ENCODE measurements around the gene GRB10. TPM values are rescaled to one million over a fixed set of nuclear protein-coding genes. Genes with fewer than 3 reads are reported as not detected.

The GRB10 gene
- total RNA-seq, 1 donor from 2014 or later: 33.9 TPM

GRCh38 chr7:50633414-50633710 lies 149.3 kb downstream of the GRB10 start:
- Histone ChIP-seq H3K27ac (no peak overlapping the region), H3K4me3 (no peak overlapping the region), H3K9me3 (ENCODE audit: low read depth) (peaks cover 10% of the 10 kb centered on the region), H3K79me2 (ENCODE audit: low read depth) (peaks cover 14% of the 10 kb centered on the region), H3K4me2 (no peak overlapping the region), H3K4me1 (peaks cover 5% of the 10 kb centered on the region), H3K9ac (no peak overlapping the region), H3K27me3 (no peaks in the 10 kb centered on the region), H4K20me1 (ENCODE audit: low read depth) (no peaks in the 10 kb centered on the region), H2AFZ (replicated peaks) (no peak overlapping the region), H3F3A (ENCODE audit: low read depth) (no peaks in the 10 kb centered on the region), H3K36me3 (no peaks in the 10 kb centered on the region)
- DNase-seq (ENCODE audit: low spot score): no peak
- no peak overlapping the region for H3K27ac Mint-ChIP-seq
- H3K9me3 Mint-ChIP-seq: peaks cover 39% of the 10 kb centered on the region
- TF ChIP-seq EZH2 (IDR thresholded peaks at IDR 0.05): no peak
- TF ChIP-seq CTCF (IDR thresholded peaks at IDR 0.05): no peak
- TF ChIP-seq EZH2phosphoT487 (IDR thresholded peaks at IDR 0.05): no peak
- peaks cover 35% of the 10 kb centered on the region for H3K36me3 Mint-ChIP-seq
- peaks cover 18% of the 10 kb centered on the region for H3K4me1 Mint-ChIP-seq
- H3K4me3 Mint-ChIP-seq: no peak overlapping the region
- no peaks in the 10 kb centered on the region for H3K27me3 Mint-ChIP-seq (ENCODE audit: insufficient read depth, low read depth)

GRCh38 chr7:50632561-50633413 lies 149.9 kb downstream of the GRB10 start:
- Histone ChIP-seq H3K79me2 (ENCODE audit: low read depth) (peaks cover 14% of the 10 kb centered on the region), H3K9ac (no peak overlapping the region)
- peaks cover 24% of the 10 kb centered on the region for H3K4me1 Mint-ChIP-seq

GRCh38 chr7:50631639-50632038 lies 151.1 kb downstream of the GRB10 start:
- H3K27me3 Mint-ChIP-seq (ENCODE audit: insufficient read depth, low read depth): no peaks in the 10 kb centered on the region
- Histone ChIP-seq H3F3A (ENCODE audit: low read depth) (no peaks in the 10 kb centered on the region), H3K79me2 (ENCODE audit: low read depth) (peaks cover 14% of the 10 kb centered on the region), H2AFZ (replicated peaks) (no peak overlapping the region), H4K20me1 (ENCODE audit: low read depth) (no peaks in the 10 kb centered on the region), H3K36me3 (no peaks in the 10 kb centered on the region), H3K9me3 (ENCODE audit: low read depth) (peaks cover 10% of the 10 kb centered on the region), H3K4me3 (no peak overlapping the region), H3K4me2 (no peak overlapping the region), H3K9ac (no peak overlapping the region), H3K27ac (no peak overlapping the region), H3K4me1 (peaks cover 10% of the 10 kb centered on the region), H3K27me3 (no peaks in the 10 kb centered on the region)
- H3K4me1 Mint-ChIP-seq: peaks cover 25% of the 10 kb centered on the region
- no peak for DNase-seq (ENCODE audit: low spot score)
- no peak overlapping the region for H3K4me3 Mint-ChIP-seq
- no peak overlapping the region for H3K27ac Mint-ChIP-seq
- peaks cover 27% of the 10 kb centered on the region for H3K36me3 Mint-ChIP-seq
- no peak for TF ChIP-seq EZH2 (IDR thresholded peaks at IDR 0.05)
- TF ChIP-seq EZH2phosphoT487 (IDR thresholded peaks at IDR 0.05): no peak
- no peak for TF ChIP-seq CTCF (IDR thresholded peaks at IDR 0.05)
- H3K9me3 Mint-ChIP-seq: peaks cover 27% of the 10 kb centered on the region

More at GRCh38 chr7:50632561-50633413, 149.9 kb downstream of the GRB10 start:
- Histone ChIP-seq H3K27me3 (no peaks in the 10 kb centered on the region), H3K9me3 (ENCODE audit: low read depth) (peaks cover 10% of the 10 kb centered on the region), H4K20me1 (ENCODE audit: low read depth) (no peaks in the 10 kb centered on the region), H3K4me2 (no peak overlapping the region), H3K27ac (no peak overlapping the region), H3K36me3 (no peaks in the 10 kb centered on the region), H3K4me1 (peaks cover 10% of the 10 kb centered on the region), H3F3A (ENCODE audit: low read depth) (no peaks in the 10 kb centered on the region), H2AFZ (replicated peaks) (no peak overlapping the region), H3K4me3 (no peak overlapping the region)
- Mint-ChIP-seq H3K27me3 (ENCODE audit: insufficient read depth, low read depth) (no peaks in the 10 kb centered on the region), H3K4me3 (no peak overlapping the region), H3K27ac (no peak overlapping the region), H3K9me3 (peaks cover 36% of the 10 kb centered on the region), H3K36me3 (peaks cover 31% of the 10 kb centered on the region)
- peak; percentile 74 for DNase-seq (ENCODE audit: low spot score)
- TF ChIP-seq CTCF (IDR thresholded peaks at IDR 0.05): peak; percentile 81
- no peak for TF ChIP-seq EZH2 (IDR thresholded peaks at IDR 0.05)

Measured in neural progenitor cell (in vitro differentiated cells).